Measurements from ENCODE around the gene ETV6.

Gene ETV6

GRCh38 chr12:11716794-11717518 is 67.5 kb downstream of the ETV6 start:
- in situ Hi-C loops (cut with MboI; ENCODE audit: low sequenced_read_pairs), result no loop called here

- in situ Hi-C loops (cut with MboI; ENCODE audit: low sequenced_read_pairs), result no loop called here
Measured at GRCh38 chr12:11717519-11717961, 68.1 kb downstream of the ETV6 start.

GRCh38 chr12:11718105-11718504 is 68.6 kb downstream of the ETV6 start:
- in situ Hi-C loops (cut with MboI; ENCODE audit: low sequenced_read_pairs), result no loop called here

GRCh38 chr12:11718768-11719253 is 69.3 kb downstream of the ETV6 start:
- in situ Hi-C loops (cut with MboI; ENCODE audit: low sequenced_read_pairs), result no loop called here

GRCh38 chr12:11719678-11720099 is 70.2 kb downstream of the ETV6 start:
- in situ Hi-C loops (cut with MboI; ENCODE audit: low sequenced_read_pairs), result no loop called here

GRCh38 chr12:11722071-11722470 is 72.6 kb downstream of the ETV6 start:
- in situ Hi-C loops (cut with MboI; ENCODE audit: low sequenced_read_pairs), result no loop called here

GRCh38 chr12:11722578-11723138 is 73.2 kb downstream of the ETV6 start:
- in situ Hi-C loops (cut with MboI; ENCODE audit: low sequenced_read_pairs), result no loop called here

- in situ Hi-C loops (cut with MboI; ENCODE audit: low sequenced_read_pairs), result no loop called here
Measured at GRCh38 chr12:11723993-11724392, 74.5 kb downstream of the ETV6 start.

- in situ Hi-C loops (cut with MboI; ENCODE audit: low sequenced_read_pairs), result no loop called here
Measured at GRCh38 chr12:11724888-11725311, 75.4 kb downstream of the ETV6 start.

- in situ Hi-C loops (cut with MboI; ENCODE audit: low sequenced_read_pairs), result no loop called here
Measured at GRCh38 chr12:11725686-11726085, 76.2 kb downstream of the ETV6 start.

GRCh38 chr12:11726659-11727058 is 77.2 kb downstream of the ETV6 start:
- in situ Hi-C loops (cut with MboI; ENCODE audit: low sequenced_read_pairs), result no loop called here

- in situ Hi-C loops (cut with MboI; ENCODE audit: low sequenced_read_pairs), result no loop called here
Measured at GRCh38 chr12:11727133-11727664, 77.7 kb downstream of the ETV6 start.

GRCh38 chr12:11728154-11728755 is 78.8 kb downstream of the ETV6 start:
- in situ Hi-C loops (cut with MboI; ENCODE audit: low sequenced_read_pairs), result no loop called here

GRCh38 chr12:11729008-11729407 is 79.5 kb downstream of the ETV6 start:
- in situ Hi-C loops (cut with MboI; ENCODE audit: low sequenced_read_pairs), result no loop called here

- in situ Hi-C loops (cut with MboI; ENCODE audit: low sequenced_read_pairs), result no loop called here
Measured at GRCh38 chr12:11729439-11730150, 80.1 kb downstream of the ETV6 start.

- in situ Hi-C loops (cut with MboI; ENCODE audit: low sequenced_read_pairs), result no loop called here
Measured at GRCh38 chr12:11730299-11731041, 81.0 kb downstream of the ETV6 start.

GRCh38 chr12:11731042-11731357 is 81.5 kb downstream of the ETV6 start:
- in situ Hi-C loops (cut with MboI; ENCODE audit: low sequenced_read_pairs), result no loop called here

- in situ Hi-C loops (cut with MboI; ENCODE audit: low sequenced_read_pairs), result no loop called here
Measured at GRCh38 chr12:11731455-11731854, 82.0 kb downstream of the ETV6 start.

- in situ Hi-C loops (cut with MboI; ENCODE audit: low sequenced_read_pairs), result no loop called here
Measured at GRCh38 chr12:11732023-11732422, 82.5 kb downstream of the ETV6 start.

GRCh38 chr12:11732715-11733114 is 83.2 kb downstream of the ETV6 start:
- in situ Hi-C loops (cut with MboI; ENCODE audit: low sequenced_read_pairs), result no loop called here

Measured in HL-60/S4 (cell line).